Mucosa of rectum (tissue), 2 donors: ENCODE results near the gene PRMT6.
"Not testable (repeated sequence)": the region's sequence is repeated elsewhere in the genome, so short reads cannot be mapped to it uniquely, and the experiment has no call there.

Source experiments
- H3K27ac ChIP-seq, 2 donors: one replicate each; pipeline ENCODE4 v1.7.0; 2013; ENCODE audit warnings: inconsistent platforms in 2 of 2, low read depth in 2 of 2, low read length in 2 of 2
- H3K27me3 ChIP-seq, 2 donors: one replicate each; pipeline ENCODE4 v1.7.0; 2013; ENCODE audit warnings: low read length in 2 of 2; ENCODE audit not compliant: control insufficient read depth in 2 of 2, insufficient read depth in 2 of 2
- H3K36me3 ChIP-seq, 2 donors: one replicate each; pipeline ENCODE4 v1.7.0; 2013; ENCODE audit warnings: low read length in 2 of 2; ENCODE audit not compliant: control insufficient read depth in 2 of 2, insufficient read depth in 2 of 2
- H3K4me1 ChIP-seq, 2 donors: one replicate each; pipeline ENCODE4 v1.7.0; 2013; ENCODE audit warnings: low read length in 2 of 2, mild to moderate bottlenecking in 1 of 2; ENCODE audit not compliant: control insufficient read depth in 2 of 2, insufficient read depth in 2 of 2
- H3K4me3 ChIP-seq, 2 donors: one replicate each; pipeline ENCODE4 v1.7.0; 2013; ENCODE audit warnings: low read length in 2 of 2
- H3K9ac ChIP-seq, 2 donors: one replicate each; pipeline ENCODE4 v1.7.0; 2013; ENCODE audit warnings: low read length in 2 of 2, low read depth in 1 of 2, mild to moderate bottlenecking in 1 of 2
- H3K9me3 ChIP-seq, 2 donors: one replicate each; pipeline ENCODE4 v1.7.0; 2013; ENCODE audit warnings: low read length in 2 of 2; ENCODE audit not compliant: control insufficient read depth in 2 of 2
- donor health status: healthy.
- donor health status: Normal muscosa, but diverticular disease.

The PRMT6 gene

GRCh38 chr1:107051266-107051665 lies 5.2 kb upstream of the PRMT6 start:
- H3K4me1 ChIP-seq = no peaks in the 10 kb centered on the region
- H3K27me3 ChIP-seq = no peaks in the 10 kb centered on the region
- H3K36me3 ChIP-seq = no peaks in the 10 kb centered on the region
- H3K27ac ChIP-seq = no peak overlapping the region
- no peak overlapping the region for H3K4me3 ChIP-seq
- no peak overlapping the region for H3K9ac ChIP-seq
- H3K9me3 ChIP-seq = peaks cover 0 to 4% of the 10 kb centered on the region in 2 donors

- H3K4me3 ChIP-seq = peak overlapping the region; percentile 85 to 96
- H3K4me1 ChIP-seq, H3K36me3 ChIP-seq, H3K9me3 ChIP-seq, H3K27me3 ChIP-seq: not testable (repeated sequence)
- H3K9ac ChIP-seq = peak overlapping the region; percentile 69 to 72
- H3K27ac ChIP-seq = peak overlapping the region; percentile 61 to 82
These were observed 502 bp upstream of the PRMT6 start for GRCh38 chr1:107055919-107056425.

- Histone ChIP-seq H3K36me3 (peaks cover 0 to 6% of the 10 kb centered on the region in 2 donors), H3K4me1 (peaks cover 7 to 9% of the 10 kb centered on the region in 2 donors), H3K27ac (peak overlapping the region; percentile 61 to 82), H3K9me3 (no peaks in the 10 kb centered on the region), H3K9ac (peak overlapping the region; percentile 72 to 88), H3K27me3 (no peaks in the 10 kb centered on the region), H3K4me3 (peak overlapping the region; percentile 85 to 96)
These were observed 991 bp downstream of the PRMT6 start for GRCh38 chr1:107057197-107058133.

GRCh38 chr1:107058245-107059032 lies 2.0 kb downstream of the PRMT6 start:
- Histone ChIP-seq H3K4me3 (peak overlapping the region; percentile 85 to 96), H3K9ac (no peak overlapping the region), H3K4me1 (peaks cover 7 to 9% of the 10 kb centered on the region in 2 donors), H3K27ac (no peak overlapping the region), H3K27me3 (no peaks in the 10 kb centered on the region), H3K9me3 (no peaks in the 10 kb centered on the region), H3K36me3 (peaks cover 0 to 6% of the 10 kb centered on the region in 2 donors)

GRCh38 chr1:107061886-107062285 lies 5.4 kb downstream of the PRMT6 start:
- no peak overlapping the region for H3K4me3 ChIP-seq
- H3K36me3 ChIP-seq = peaks cover 0 to 6% of the 10 kb centered on the region in 2 donors
- H3K4me1 ChIP-seq = peaks cover 7 to 9% of the 10 kb centered on the region in 2 donors
- no peaks in the 10 kb centered on the region for H3K9me3 ChIP-seq
- H3K27ac ChIP-seq = no peak overlapping the region
- no peak overlapping the region for H3K9ac ChIP-seq
- no peaks in the 10 kb centered on the region for H3K27me3 ChIP-seq

- Histone ChIP-seq H3K27ac (no peak overlapping the region), H3K4me1 (no peaks in the 10 kb centered on the region), H3K9me3 (no peaks in the 10 kb centered on the region), H3K36me3 (no peaks in the 10 kb centered on the region), H3K4me3 (no peak overlapping the region), H3K27me3 (no peaks in the 10 kb centered on the region), H3K9ac (no peak overlapping the region)
These were observed 17.0 kb downstream of the PRMT6 start for GRCh38 chr1:107073493-107073892.

- Histone ChIP-seq H3K4me3 (no peak overlapping the region), H3K9ac (no peak overlapping the region), H3K27ac (no peak overlapping the region), H3K36me3 (no peaks in the 10 kb centered on the region), H3K9me3 (no peaks in the 10 kb centered on the region), H3K27me3 (no peaks in the 10 kb centered on the region), H3K4me1 (no peaks in the 10 kb centered on the region)
These were observed 20.4 kb downstream of the PRMT6 start for GRCh38 chr1:107076841-107077240.

GRCh38 chr1:107079249-107079648 lies 22.8 kb downstream of the PRMT6 start:
- Histone ChIP-seq H3K27me3 (no peaks in the 10 kb centered on the region), H3K4me1 (no peaks in the 10 kb centered on the region), H3K36me3 (no peaks in the 10 kb centered on the region), H3K9me3 (no peaks in the 10 kb centered on the region), H3K4me3 (no peak overlapping the region), H3K27ac (no peak overlapping the region), H3K9ac (no peak overlapping the region)

- Histone ChIP-seq H3K27ac (no peak overlapping the region), H3K4me1 (no peaks in the 10 kb centered on the region), H3K9ac (no peak overlapping the region), H3K9me3 (no peaks in the 10 kb centered on the region), H3K36me3 (no peaks in the 10 kb centered on the region), H3K4me3 (no peak overlapping the region), H3K27me3 (no peaks in the 10 kb centered on the region)
These were observed 24.6 kb downstream of the PRMT6 start for GRCh38 chr1:107081102-107081501.

- no peak overlapping the region for H3K27ac ChIP-seq
- no peaks in the 10 kb centered on the region for H3K9me3 ChIP-seq
- H3K36me3 ChIP-seq = no peaks in the 10 kb centered on the region
- no peak overlapping the region for H3K4me3 ChIP-seq
- no peaks in the 10 kb centered on the region for H3K4me1 ChIP-seq
- no peaks in the 10 kb centered on the region for H3K27me3 ChIP-seq
- H3K9ac ChIP-seq = no peak overlapping the region
These were observed 34.9 kb downstream of the PRMT6 start for GRCh38 chr1:107091418-107091817.
